ENCODE measurements around the gene PRKD1. TPM values are rescaled to one million over a fixed set of nuclear protein-coding genes. Genes with fewer than 3 reads are reported as not detected.

PRKD1 gene
- total and polyA plus RNA-seq, 2 donors (not counting 1 experiment from before 2014, with no cell fraction given): 20.1 to 26.2 TPM

DNA sequence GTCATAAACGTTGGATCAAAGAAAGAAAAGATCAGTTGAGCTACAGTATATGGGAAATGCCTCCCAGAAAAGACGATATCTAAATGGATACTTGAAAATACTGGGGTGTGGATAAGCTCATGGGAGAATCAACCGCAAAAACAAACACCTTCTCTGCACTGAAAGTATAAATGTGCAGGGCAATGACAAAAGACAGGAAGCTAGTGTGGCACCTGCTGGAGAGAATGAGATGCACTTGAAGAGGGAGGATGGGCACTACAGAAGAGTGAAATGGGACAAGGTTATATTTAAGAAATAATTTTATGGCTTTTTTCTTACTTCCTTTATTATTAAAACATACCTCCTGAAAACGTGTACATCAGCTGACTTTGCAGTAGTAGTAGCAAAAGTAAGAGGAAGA is 153.7 kb downstream of the PRKD1 start:
- Histone ChIP-seq H3K4me1 (ENCODE audit: control insufficient read depth, extremely low read depth, insufficient read depth, low read length) (no peaks in the 10 kb centered on the region), H3K9ac (ENCODE audit: insufficient read depth, low read length) (no peak overlapping the region), H3K36me3 (ENCODE audit: control insufficient read depth, insufficient read depth, low read length) (no peaks in the 10 kb centered on the region), H4K20me1 (ENCODE audit: control insufficient read depth, extremely low read depth, insufficient read depth, low read length) (no peaks in the 10 kb centered on the region), H3K27me3 (ENCODE audit: control insufficient read depth, insufficient read depth, low read length) (no peaks in the 10 kb centered on the region), H3K27ac (ENCODE audit: insufficient read depth, low read length) (no peak overlapping the region), H2AFZ (ENCODE audit: low read length) (no peak overlapping the region), H3K4me2 (ENCODE audit: extremely low read depth, insufficient read depth, low read length) (no peak overlapping the region), H3K4me3 (replicated peaks in 1 of 4; ENCODE audit: control extremely low read depth in 1 of 4, insufficient read depth in 1 of 4, low read depth in 3 of 4, low read length in 4 of 4) (no peak overlapping the region), H3K9me3 (ENCODE audit: control insufficient read depth, insufficient read depth, low read depth, low read length) (no peaks in the 10 kb centered on the region), H3K79me2 (ENCODE audit: control insufficient read depth, insufficient read depth, low read length) (no peaks in the 10 kb centered on the region)
- no peak for TF ChIP-seq EZH2 (IDR thresholded peaks at IDR 0.05; ENCODE audit: low read length, missing control alignments)
- TF ChIP-seq, protein P1, sequence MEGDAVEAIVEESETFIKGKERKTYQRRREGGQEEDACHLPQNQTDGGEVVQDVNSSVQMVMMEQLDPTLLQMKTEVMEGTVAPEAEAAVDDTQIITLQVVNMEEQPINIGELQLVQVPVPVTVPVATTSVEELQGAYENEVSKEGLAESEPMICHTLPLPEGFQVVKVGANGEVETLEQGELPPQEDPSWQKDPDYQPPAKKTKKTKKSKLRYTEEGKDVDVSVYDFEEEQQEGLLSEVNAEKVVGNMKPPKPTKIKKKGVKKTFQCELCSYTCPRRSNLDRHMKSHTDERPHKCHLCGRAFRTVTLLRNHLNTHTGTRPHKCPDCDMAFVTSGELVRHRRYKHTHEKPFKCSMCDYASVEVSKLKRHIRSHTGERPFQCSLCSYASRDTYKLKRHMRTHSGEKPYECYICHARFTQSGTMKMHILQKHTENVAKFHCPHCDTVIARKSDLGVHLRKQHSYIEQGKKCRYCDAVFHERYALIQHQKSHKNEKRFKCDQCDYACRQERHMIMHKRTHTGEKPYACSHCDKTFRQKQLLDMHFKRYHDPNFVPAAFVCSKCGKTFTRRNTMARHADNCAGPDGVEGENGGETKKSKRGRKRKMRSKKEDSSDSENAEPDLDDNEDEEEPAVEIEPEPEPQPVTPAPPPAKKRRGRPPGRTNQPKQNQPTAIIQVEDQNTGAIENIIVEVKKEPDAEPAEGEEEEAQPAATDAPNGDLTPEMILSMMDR (conservative IDR thresholded peaks at IDR 0.05 in 1 of 2, IDR thresholded peaks at IDR 0.05 in 1 of 2; ENCODE audit: low read depth in 1 of 2, low read length in 2 of 2): no peak
- no peak for DNase-seq (ENCODE audit: low read depth in 2 of 2)

DNA sequence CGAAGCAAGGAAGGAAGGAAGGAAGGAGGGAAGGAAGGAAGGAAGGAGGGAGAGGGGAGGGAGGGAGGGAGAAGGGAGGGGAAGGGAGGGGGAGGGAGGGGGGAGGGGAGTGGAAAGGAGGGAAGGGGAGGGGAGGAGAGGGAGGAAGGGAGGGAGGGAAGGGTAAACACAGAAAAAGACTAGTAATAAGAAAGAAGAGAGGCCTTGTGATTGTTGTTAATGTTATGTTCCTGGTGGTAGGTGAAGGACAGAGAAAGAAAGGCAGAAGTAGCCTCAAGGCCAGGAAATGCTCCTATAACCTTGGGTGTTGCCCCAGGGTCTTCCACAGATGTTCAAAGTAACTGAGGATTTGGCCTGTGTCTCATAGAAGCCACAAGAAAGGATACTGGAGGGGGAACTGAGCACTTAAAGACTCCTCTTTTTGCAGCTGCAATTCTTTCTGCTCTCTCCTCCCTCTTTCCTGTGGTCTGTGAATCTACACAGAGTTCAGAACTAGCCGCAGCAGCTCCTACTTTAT is 164.2 kb downstream of the PRKD1 start:
- H2AFZ ChIP-seq (ENCODE audit: low read length): no peak overlapping the region
- H3K27me3 ChIP-seq (ENCODE audit: control insufficient read depth, insufficient read depth, low read length): no peaks in the 10 kb centered on the region
- no peaks in the 10 kb centered on the region for H3K79me2 ChIP-seq (ENCODE audit: control insufficient read depth, insufficient read depth, low read length)
- no peaks in the 10 kb centered on the region for H4K20me1 ChIP-seq (ENCODE audit: control insufficient read depth, extremely low read depth, insufficient read depth, low read length)
- TF ChIP-seq EZH2 (IDR thresholded peaks at IDR 0.05; ENCODE audit: low read length, missing control alignments): no peak
- TF ChIP-seq, protein P1 (conservative IDR thresholded peaks at IDR 0.05 in 1 of 2, IDR thresholded peaks at IDR 0.05 in 1 of 2; ENCODE audit: low read depth in 1 of 2, low read length in 2 of 2): no peak
- H3K36me3 ChIP-seq (ENCODE audit: control insufficient read depth, insufficient read depth, low read length): no peaks in the 10 kb centered on the region
- H3K27ac ChIP-seq (ENCODE audit: insufficient read depth, low read length): no peak overlapping the region
- H3K9me3 ChIP-seq (ENCODE audit: control insufficient read depth, insufficient read depth, low read depth, low read length): no peaks in the 10 kb centered on the region
- no peak overlapping the region for H3K9ac ChIP-seq (ENCODE audit: insufficient read depth, low read length)
- H3K4me1 ChIP-seq (ENCODE audit: control insufficient read depth, extremely low read depth, insufficient read depth, low read length): no peaks in the 10 kb centered on the region
- DNase-seq (ENCODE audit: low read depth in 2 of 2): no peak
- H3K4me2 ChIP-seq (ENCODE audit: extremely low read depth, insufficient read depth, low read length): no peak overlapping the region
- H3K4me3 ChIP-seq (replicated peaks in 1 of 4; ENCODE audit: control extremely low read depth in 1 of 4, insufficient read depth in 1 of 4, low read depth in 3 of 4, low read length in 4 of 4): no peak overlapping the region

DNA sequence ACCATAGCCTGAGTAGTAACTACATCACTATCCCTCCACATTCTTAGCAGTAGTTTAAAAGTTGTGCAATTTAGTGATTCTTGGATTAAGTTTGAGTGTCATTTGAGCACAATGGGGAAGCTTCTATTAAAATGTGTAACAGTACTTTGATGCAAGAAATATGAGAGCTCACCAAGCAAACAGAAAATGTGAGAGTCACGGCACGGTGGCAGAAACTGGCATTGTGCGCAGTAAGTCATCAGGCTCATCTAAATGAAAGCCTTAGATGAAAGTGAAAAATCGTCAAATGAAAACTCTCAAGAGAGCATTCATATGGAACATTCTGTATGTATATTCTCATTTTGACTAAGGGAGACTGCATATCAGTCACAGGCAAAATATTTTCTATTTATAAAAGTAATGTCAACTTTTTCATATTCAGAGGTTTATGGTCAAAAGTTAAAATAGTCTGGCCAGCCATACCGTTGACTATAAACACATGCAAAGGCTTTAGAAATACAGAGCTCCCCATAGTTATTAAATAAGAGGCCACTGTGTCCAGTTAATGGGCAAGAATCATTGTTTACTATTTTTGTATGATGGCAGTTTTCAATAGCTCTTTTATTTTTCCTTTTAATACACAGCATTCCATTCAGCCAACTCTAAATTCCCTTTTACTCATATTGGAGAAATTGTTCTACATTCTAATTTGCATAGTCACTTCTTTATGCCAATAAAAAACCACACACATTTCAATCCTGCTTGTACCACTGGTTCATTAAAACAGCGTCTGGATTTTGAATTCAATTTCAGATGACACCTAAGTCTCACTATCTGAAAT is 167.9 kb downstream of the PRKD1 start:
- Histone ChIP-seq H2AFZ (ENCODE audit: low read length) (no peak overlapping the region), H3K9ac (ENCODE audit: insufficient read depth, low read length) (no peak overlapping the region), H3K4me2 (ENCODE audit: extremely low read depth, insufficient read depth, low read length) (no peak overlapping the region), H3K27me3 (ENCODE audit: control insufficient read depth, insufficient read depth, low read length) (no peaks in the 10 kb centered on the region), H3K27ac (ENCODE audit: insufficient read depth, low read length) (no peak overlapping the region), H3K4me3 (replicated peaks in 1 of 4; ENCODE audit: control extremely low read depth in 1 of 4, insufficient read depth in 1 of 4, low read depth in 3 of 4, low read length in 4 of 4) (no peak overlapping the region), H3K9me3 (ENCODE audit: control insufficient read depth, insufficient read depth, low read depth, low read length) (no peaks in the 10 kb centered on the region), H3K79me2 (ENCODE audit: control insufficient read depth, insufficient read depth, low read length) (no peaks in the 10 kb centered on the region), H3K4me1 (ENCODE audit: control insufficient read depth, extremely low read depth, insufficient read depth, low read length) (no peaks in the 10 kb centered on the region), H3K36me3 (ENCODE audit: control insufficient read depth, insufficient read depth, low read length) (no peaks in the 10 kb centered on the region), H4K20me1 (ENCODE audit: control insufficient read depth, extremely low read depth, insufficient read depth, low read length) (no peaks in the 10 kb centered on the region)
- peak; percentile 19 to 28 for DNase-seq (ENCODE audit: low read depth in 2 of 2)
- TF ChIP-seq, protein P1 (conservative IDR thresholded peaks at IDR 0.05 in 1 of 2, IDR thresholded peaks at IDR 0.05 in 1 of 2; ENCODE audit: low read depth in 1 of 2, low read length in 2 of 2): no peak
- no peak for TF ChIP-seq EZH2 (IDR thresholded peaks at IDR 0.05; ENCODE audit: low read length, missing control alignments)
